ENCODE measurements around the gene CKS2. TPM values are rescaled to one million over a fixed set of nuclear protein-coding genes. Genes with fewer than 3 reads are reported as not detected.
A peak's percentile ranks its signal among the peaks of the same experiment; 100 is the strongest.

Gene CKS2
- total and polyA plus RNA-seq, 2 of the 4 experiments (the other 2 are of a cell fraction) = 192 to 261 TPM

DNA sequence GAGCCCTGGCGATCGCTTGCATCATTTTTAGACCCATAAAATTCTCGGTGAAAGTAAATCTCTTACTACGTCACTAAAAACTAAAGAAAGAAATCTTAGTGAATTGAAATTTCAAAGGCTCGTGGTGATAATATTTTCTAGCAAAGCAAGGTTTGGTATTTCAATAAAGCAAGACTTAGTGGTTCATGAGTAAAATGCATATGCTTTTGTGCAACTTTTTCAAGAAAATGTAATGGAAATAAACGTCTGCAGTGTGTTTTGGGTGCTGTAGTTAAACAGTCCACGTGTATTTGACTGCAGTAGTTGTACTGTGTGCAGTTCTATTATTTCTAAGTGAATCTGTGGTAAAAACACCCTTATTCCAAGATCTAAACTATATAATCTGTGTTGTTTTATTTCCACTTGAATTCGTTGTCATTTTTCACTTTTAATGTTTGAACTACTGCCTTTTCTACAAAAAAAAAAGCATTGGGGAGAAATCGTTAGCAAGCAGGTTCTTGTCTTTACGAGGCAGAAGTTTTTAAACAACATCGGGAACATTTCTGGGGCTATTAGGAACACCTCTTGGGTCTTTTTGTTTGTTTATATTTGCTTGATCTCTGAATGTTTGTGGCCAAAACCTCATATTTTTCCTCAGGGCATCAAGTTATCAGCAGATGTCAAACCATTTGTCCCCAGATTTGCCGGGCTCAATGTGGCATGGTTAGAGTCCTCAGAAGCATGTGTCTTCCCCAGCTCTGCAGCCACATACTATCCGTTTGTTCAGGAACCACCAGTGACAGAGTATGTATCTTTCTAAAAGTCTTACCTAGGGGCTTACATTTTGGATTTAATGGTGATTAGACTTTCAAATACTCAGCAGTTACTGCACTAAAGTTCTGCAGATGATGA is 8.3 kb downstream of the CKS2 start:
- in situ Hi-C loops (cut with MboI; ENCODE audit: low sequenced_read_pairs) (no loop called here), intact Hi-C loops (cut with micrococcal nuclease) (loop anchor here (1.0 to 10.0 kb wide), 7 partner anchors 138 to 1604 kb away; no protein-coding TSS in a partner anchor), dilution Hi-C loops (cut with HindIII; ENCODE audit: low sequenced_read_pairs, unreplicated experiment) (no loop called here)
- no peak overlapping the region for H2AK5ac ChIP-seq (ENCODE audit: low read depth, low read length)
- peak overlapping the region; percentile 75 for H3K4me2 ChIP-seq (ENCODE audit: low read depth, low read length)
- peak overlapping the region; percentile 79 for H3K4me3 ChIP-seq (ENCODE audit: insufficient read depth, low read depth, low read length)
- no peak overlapping the region for H3K18ac ChIP-seq (ENCODE audit: low read depth, low read length)
- CTCF ChIA-PET = interaction anchor here (0.7 to 1.0 kb wide), 6 partner anchors 8 to 231 kb away, joined by 3 to 5 read pairs (median 4); no protein-coding TSS in a partner anchor
- H4K20me1 ChIP-seq (ENCODE audit: insufficient read depth, low read length) = peaks cover 5% of the 10 kb centered on the region; the same call in 1 of the 2 replicates
- no peak overlapping the region for H2BK120ac ChIP-seq (ENCODE audit: low read depth, low read length)
- POLR2A ChIA-PET (ENCODE audit: unreplicated experiment) = interaction anchor here (0.6 kb wide), 1 partner anchor 229 kb away, joined by 3 read pairs; no protein-coding TSS in a partner anchor
- peaks cover 8% of the 10 kb centered on the region for H3K9me1 ChIP-seq (ENCODE audit: insufficient read depth, low read length)
- no peak overlapping the region for H2BK15ac ChIP-seq (ENCODE audit: low read depth, low read length)
- peak overlapping the region; percentile 71 for H3K9ac ChIP-seq (ENCODE audit: low read depth, low read length)
- TF ChIP-seq RCOR1 (IDR thresholded peaks at IDR 0.05; ENCODE audit: insufficient replicate concordance, low read length) (no peak), MXI1 (IDR thresholded peaks at IDR 0.05; ENCODE audit: borderline replicate concordance, low read depth, low read length) (peak; percentile 72), CEBPB (IDR thresholded peaks at IDR 0.05; ENCODE audit: low read depth, low read length) (peak; percentile 95)
- H2AFZ ChIP-seq (replicated peaks; ENCODE audit: low read length, poor library complexity) = no peak overlapping the region
- peak overlapping the region; percentile 28 for H3K4ac ChIP-seq (ENCODE audit: low read depth, low read length)
- H3K36me3 ChIP-seq (ENCODE audit: control insufficient read depth, insufficient read depth, low read length) = peaks cover 6% of the 10 kb centered on the region
- H3K23ac ChIP-seq (ENCODE audit: low read depth, low read length) = peak overlapping the region; percentile 18
- TSS peak; percentile 1 for BruUV-seq (replicated peaks)
- ATAC-seq (ENCODE audit: low read depth) (no peak), DNase-seq (no peak)
- peak overlapping the region; percentile 45 for H2BK5ac ChIP-seq (ENCODE audit: low read depth, low read length, poor library complexity, severe bottlenecking)
- H4K8ac ChIP-seq (ENCODE audit: low read depth in 2 of 2, low read length in 2 of 2) = peak overlapping the region in 1 of 2 experiments; percentile 6; a peak in 1 of 4 replicates
- no peaks in the 10 kb centered on the region for H3K27me3 ChIP-seq (ENCODE audit: control insufficient read depth, insufficient read depth, low read length)
- peak overlapping the region; percentile 0; the same call in 1 of the 2 replicates for H4K5ac ChIP-seq (ENCODE audit: low read depth, low read length)
- H3K4me1 ChIP-seq (ENCODE audit: control insufficient read depth, insufficient read depth, low read length) = peaks cover 5% of the 10 kb centered on the region
- H3K9me3 ChIP-seq (ENCODE audit: control insufficient read depth, insufficient read depth, low read length) = no peaks in the 10 kb centered on the region
- peak overlapping the region; percentile 10 for H3K14ac ChIP-seq (replicated peaks; ENCODE audit: low read depth, low read length)
- H3K56ac ChIP-seq (ENCODE audit: extremely low read depth, insufficient read depth, low read length) = peak overlapping the region; percentile 33; the same call in 1 of the 2 replicates
- no peak overlapping the region for H4K91ac ChIP-seq (ENCODE audit: insufficient read depth, low read depth, low read length)
- WGBS, 2 experiments (ENCODE audit: extremely low coverage in 2 of 2, insufficient read length in 1 of 2) = no CpG with 5 or more reads among the region's 13 CpGs
- peak overlapping the region; percentile 3 for H2AK9ac ChIP-seq (replicated peaks; ENCODE audit: low read depth, low read length, poor library complexity)
- H3K27ac ChIP-seq (ENCODE audit: insufficient read depth, low read length) = peak overlapping the region; percentile 95
- peaks cover 22 to 48% of the 10 kb centered on the region in 2 experiments for H3K79me1 ChIP-seq (ENCODE audit: low read depth in 1 of 2, low read length in 2 of 2)
- H2BK20ac ChIP-seq (ENCODE audit: low read depth, low read length) = no peak overlapping the region

All from IMR-90 (cell line).